ENCODE results near the gene LIN7B.

- TF ChIP-seq ZNF274 (IDR thresholded peaks at IDR 0.05; ENCODE audit: low read depth, low read length) (no peak), SUZ12 (IDR thresholded peaks at IDR 0.05; ENCODE audit: extremely low read depth, insufficient read depth, insufficient read length) (no peak), YY1 (IDR thresholded peaks at IDR 0.05; ENCODE audit: insufficient read depth, insufficient read length) (no peak)
These were observed 11.0 kb downstream of the LIN7B start for GRCh38 chr19:49125025-49125731.

Data from NT2/D1 (cell line).